G401 (cell line): Measurements from ENCODE around the gene NECTIN4. TPM values are rescaled to one million over a fixed set of nuclear protein-coding genes. Genes with fewer than 3 reads are reported as not detected.
"Not testable (repeated sequence)": the region's sequence is repeated elsewhere in the genome, so short reads cannot be mapped to it uniquely, and the experiment has no call there.

Experiments used
- DNase-seq: peaks from one replicate; pipeline ENCODE4 v3.0.0-alpha.2; 2015; ENCODE audit warnings: low spot score
- in situ Hi-C: cut with HindIII; loops from 2 replicates; pipeline ENCODE4 v1.10.0; 2016; ENCODE audit warnings: low sequenced_read_pairs, mixed read lengths
- total RNA-seq: library from RNA; depleted of rRNA; stranded (reverse); fragments of >200 nt; shearing (Covaris generic); gene quantifications from 2 replicates; pipeline ENCODE4 v1.2.3, GENCODE V29; 2014

Gene NECTIN4
- total RNA-seq, 1 experiment from 2014 or later, result 2.4 TPM

GRCh38 chr1:161068306-161069234 lies 20.8 kb downstream of the NECTIN4 start:
- in situ Hi-C loops, result no loop called here
- DNase-seq, result no peak

- in situ Hi-C loops, result no loop called here
- no peak for DNase-seq
These were observed 22.7 kb downstream of the NECTIN4 start for GRCh38 chr1:161066694-161067093.

GRCh38 chr1:161065681-161066080 lies 23.7 kb downstream of the NECTIN4 start:
- DNase-seq, in situ Hi-C loops: not testable (repeated sequence)

- in situ Hi-C loops, DNase-seq: not testable (repeated sequence)
These were observed 25.4 kb downstream of the NECTIN4 start for GRCh38 chr1:161063936-161064335.

GRCh38 chr1:161061419-161061818 lies 27.9 kb downstream of the NECTIN4 start:
- no peak for DNase-seq
- in situ Hi-C loops, result no loop called here

GRCh38 chr1:161059293-161059692 lies 30.1 kb downstream of the NECTIN4 start:
- in situ Hi-C loops, result no loop called here
- DNase-seq, result no peak

GRCh38 chr1:161054805-161055204 lies 34.6 kb downstream of the NECTIN4 start:
- in situ Hi-C loops, result no loop called here
- DNase-seq, result no peak

- DNase-seq, result no peak
- in situ Hi-C loops, result no loop called here
These were observed 35.1 kb downstream of the NECTIN4 start for GRCh38 chr1:161054232-161054631.

- in situ Hi-C loops, result no loop called here
- no peak for DNase-seq
These were observed 36.5 kb downstream of the NECTIN4 start for GRCh38 chr1:161052899-161053298.

GRCh38 chr1:161051219-161051618 lies 38.1 kb downstream of the NECTIN4 start:
- in situ Hi-C loops, result no loop called here
- DNase-seq, result no peak

- in situ Hi-C loops, result loop anchor here (10.0 kb wide), 1 partner anchor 96 kb away; no protein-coding TSS in a partner anchor
- no peak for DNase-seq
These were observed 40.2 kb downstream of the NECTIN4 start for GRCh38 chr1:161048949-161049722.

GRCh38 chr1:161047436-161048420 lies 41.6 kb downstream of the NECTIN4 start:
- no peak for DNase-seq
- in situ Hi-C loops, result loop anchor here (10.0 kb wide), 1 partner anchor 97 kb away; no protein-coding TSS in a partner anchor

- in situ Hi-C loops, result loop anchor here (10.0 kb wide), 1 partner anchor 98 kb away; no protein-coding TSS in a partner anchor
These were observed 42.6 kb downstream of the NECTIN4 start for GRCh38 chr1:161046605-161047228.

GRCh38 chr1:161045736-161046604 lies 43.4 kb downstream of the NECTIN4 start, which contains the start of gene USF1:
Gene USF1 (minus strand): TSS chr1:161045977. CDS start chr1:161043275, 2,702 bp downstream.
- DNase-seq, result peak; percentile 96
- in situ Hi-C loops, result loop anchor here (10.0 kb wide), 1 partner anchor 99 kb away; no protein-coding TSS in a partner anchor

More at GRCh38 chr1:161046605-161047228, 42.6 kb downstream of the NECTIN4 start:
- no peak for DNase-seq

GRCh38 chr1:161044908-161045735 lies 44.2 kb downstream of the NECTIN4 start:
- DNase-seq, result peak; percentile 64
- in situ Hi-C loops, result loop anchor here (10.0 kb wide), 1 partner anchor 100 kb away; no protein-coding TSS in a partner anchor

- DNase-seq, result no peak
- in situ Hi-C loops, result loop anchor here (10.0 kb wide), 1 partner anchor 100 kb away; no protein-coding TSS in a partner anchor
These were observed 44.8 kb downstream of the NECTIN4 start for GRCh38 chr1:161044535-161044907.
